KBM-7 (cell line): Measurements from ENCODE around the gene CAMK1D.

Experiments
- DNase-seq: peaks from one replicate; pipeline ENCODE4 v3.0.0-alpha.2; 2015
- in situ Hi-C: fragments of 300-500 bp; cut with MboI; formaldehyde crosslinking; loops from 2 replicates; pipeline ENCODE4 v1.14.3; 2020; ENCODE audit warnings: low sequenced_read_pairs, low pct_unique_long_range_greater_than_20kb, mixed read lengths

Gene CAMK1D

GRCh38 chr10:12769323-12770044 lies 420.1 kb downstream of the CAMK1D start:
- in situ Hi-C loops = no loop called here
- DNase-seq = no peak

DNA sequence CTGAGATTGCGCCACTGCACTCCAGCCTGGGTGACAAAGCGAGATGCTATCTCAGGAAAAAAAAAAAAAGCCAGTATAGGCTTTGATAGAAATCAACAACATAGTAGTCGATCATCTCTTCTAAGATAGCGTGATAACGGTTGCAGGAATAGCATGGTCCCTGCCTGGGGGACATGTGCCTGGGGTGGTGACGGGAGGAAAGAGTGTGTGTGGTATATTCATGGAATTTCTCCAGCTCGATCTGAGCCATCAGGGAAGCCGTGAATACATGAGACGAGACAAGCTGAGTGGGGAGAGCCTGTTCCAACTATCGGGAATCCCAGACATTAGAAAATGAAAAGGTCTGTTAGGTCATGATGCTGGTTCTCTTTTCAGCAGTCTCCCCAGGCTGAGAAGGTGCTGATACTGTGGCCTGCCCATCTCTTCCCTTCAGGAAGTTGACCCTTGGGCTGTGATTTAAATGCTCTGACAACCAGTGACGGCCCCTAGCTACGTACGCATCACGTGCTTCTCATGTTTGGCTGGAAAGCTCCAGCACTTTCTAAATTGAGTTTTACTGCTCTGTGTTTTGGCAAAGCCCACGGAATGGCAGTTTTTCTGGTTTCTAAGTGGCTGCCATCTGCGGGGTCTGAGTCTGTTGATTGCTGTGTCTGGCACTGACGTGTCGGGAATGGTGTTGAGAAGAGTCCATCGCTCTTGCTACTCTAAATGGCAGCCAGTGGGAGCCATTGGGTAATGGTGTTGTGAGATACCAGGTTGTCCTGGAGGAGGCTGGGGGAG lies 422.8 kb downstream of the CAMK1D start:
- DNase-seq = no peak
- in situ Hi-C loops = no loop called here

- no peak for DNase-seq
- in situ Hi-C loops = no loop called here
Observed at GRCh38 chr10:12772797-12773587, 423.6 kb downstream of the CAMK1D start.

GRCh38 chr10:12774204-12774894 lies 425.0 kb downstream of the CAMK1D start:
- in situ Hi-C loops = no loop called here
- DNase-seq = no peak

DNA sequence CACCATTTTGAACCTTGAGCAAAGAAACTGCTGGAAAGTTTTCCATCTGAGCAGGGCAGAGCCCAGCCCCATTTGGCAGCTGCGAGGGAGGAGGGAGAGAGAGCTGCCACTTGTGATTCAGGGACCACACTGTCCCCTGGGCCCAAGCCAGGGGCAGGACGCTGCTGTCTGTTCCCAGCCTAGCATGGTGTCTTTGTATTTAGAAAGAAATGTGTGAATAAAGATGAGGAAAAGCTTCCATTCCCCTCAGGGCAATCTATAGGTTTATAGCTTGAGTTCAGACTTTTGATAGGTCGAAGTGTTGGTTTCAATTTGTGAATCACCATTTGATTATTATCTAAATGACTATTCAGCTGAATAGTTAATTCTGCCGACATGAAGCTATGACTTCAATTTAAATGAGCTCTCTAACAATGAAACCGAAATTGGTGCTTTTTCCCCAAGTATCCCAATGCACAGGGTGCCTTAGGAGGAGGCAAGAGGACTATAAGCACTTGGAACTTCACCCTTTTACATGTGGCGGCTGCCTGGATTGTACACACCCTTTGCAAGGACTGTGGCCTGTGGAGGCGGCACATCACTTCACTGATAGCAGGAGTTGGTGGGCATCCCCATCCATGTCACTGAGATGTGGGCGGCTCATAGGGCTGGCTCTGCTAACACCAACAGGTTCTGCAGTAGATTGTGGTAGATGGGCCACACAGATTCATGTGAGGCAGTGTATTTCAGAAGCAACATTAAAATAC lies 428.7 kb downstream of the CAMK1D start:
- in situ Hi-C loops = no loop called here
- DNase-seq = no peak

DNA sequence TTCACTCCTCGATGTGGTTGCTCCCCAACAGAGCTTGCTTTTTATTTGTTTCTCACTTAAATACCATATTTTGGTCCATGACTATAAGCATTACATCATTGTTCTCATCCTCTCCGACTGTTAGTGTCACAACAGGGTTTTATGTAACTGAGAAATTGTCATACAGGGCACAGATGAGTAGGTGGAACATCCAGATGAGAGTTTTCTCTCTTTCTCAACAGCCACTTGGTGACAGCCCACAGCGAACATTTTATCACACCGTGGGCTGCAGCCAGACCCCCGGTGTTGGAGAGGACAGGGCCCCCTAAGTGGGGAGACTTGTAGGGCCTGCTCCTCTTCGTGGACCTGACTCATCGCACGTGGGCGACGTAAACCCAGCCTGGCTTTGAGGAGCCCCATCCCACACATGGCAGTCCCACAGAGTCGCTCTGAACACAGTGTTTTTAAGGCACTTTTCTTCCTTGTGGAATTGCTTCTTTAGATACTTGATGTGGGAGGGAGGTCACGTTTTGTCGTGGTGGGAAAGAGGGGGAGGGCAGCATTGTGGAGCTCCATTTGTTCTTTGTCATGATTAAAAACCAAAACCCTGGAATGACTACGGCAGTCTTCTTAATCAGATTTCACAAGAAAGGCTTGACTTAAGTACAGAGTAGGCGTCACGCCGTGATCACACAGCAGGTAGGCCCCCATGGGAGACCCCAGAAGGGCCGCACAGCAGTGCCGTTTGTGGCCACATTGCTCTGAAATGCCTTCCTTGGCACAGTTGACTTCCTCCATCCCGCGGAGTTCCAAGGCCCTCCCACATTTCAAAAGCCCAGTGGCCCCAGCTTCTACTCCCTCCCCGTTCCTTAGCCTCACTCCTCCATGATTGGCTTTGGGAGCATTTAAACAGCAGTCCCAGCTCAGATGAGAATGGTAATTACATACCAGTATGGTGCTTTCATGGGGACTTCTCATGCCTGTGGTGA lies 431.6 kb downstream of the CAMK1D start:
- in situ Hi-C loops = no loop called here
- DNase-seq = no peak

DNA sequence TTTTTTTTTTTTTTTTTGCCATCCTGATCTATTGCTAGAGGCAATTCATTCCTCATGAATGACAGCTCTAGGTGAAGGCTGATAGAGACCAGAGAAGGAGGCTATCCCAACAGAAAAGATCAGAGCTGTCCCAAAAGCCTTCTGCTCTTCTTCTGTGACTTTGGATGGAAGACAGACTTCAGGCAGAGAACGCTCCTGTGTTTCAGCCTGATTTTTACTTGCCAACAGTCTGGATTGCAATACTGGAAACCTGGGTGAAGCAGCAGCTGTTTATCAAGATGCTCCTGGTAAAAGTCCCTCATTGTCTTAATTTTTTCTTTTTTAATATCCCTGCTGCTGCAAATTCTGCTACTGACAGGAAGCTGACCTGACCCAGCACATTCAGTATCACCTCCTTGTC lies 432.6 kb downstream of the CAMK1D start:
- in situ Hi-C loops = no loop called here
- DNase-seq = no peak

DNA sequence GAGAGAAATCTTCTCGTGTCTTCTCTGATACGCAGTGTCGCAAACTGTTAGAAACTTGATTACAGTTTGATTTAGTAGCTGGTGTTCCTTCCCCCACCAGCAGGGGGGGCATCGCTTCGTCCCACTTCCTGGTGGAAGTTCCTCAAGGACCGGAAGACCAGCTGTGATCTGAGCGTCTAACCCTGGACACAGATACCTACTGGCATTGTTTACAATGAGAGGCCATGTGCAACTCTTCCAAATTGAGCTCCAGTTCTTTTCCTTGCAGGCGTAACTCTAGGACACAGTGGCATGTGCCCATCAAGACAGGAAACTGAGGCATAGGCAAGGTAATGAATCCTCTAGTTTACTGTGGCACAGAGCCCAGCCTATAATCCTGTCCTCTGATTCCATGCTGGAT lies 433.2 kb downstream of the CAMK1D start:
- peak; percentile 37 for DNase-seq
- in situ Hi-C loops = no loop called here

DNA sequence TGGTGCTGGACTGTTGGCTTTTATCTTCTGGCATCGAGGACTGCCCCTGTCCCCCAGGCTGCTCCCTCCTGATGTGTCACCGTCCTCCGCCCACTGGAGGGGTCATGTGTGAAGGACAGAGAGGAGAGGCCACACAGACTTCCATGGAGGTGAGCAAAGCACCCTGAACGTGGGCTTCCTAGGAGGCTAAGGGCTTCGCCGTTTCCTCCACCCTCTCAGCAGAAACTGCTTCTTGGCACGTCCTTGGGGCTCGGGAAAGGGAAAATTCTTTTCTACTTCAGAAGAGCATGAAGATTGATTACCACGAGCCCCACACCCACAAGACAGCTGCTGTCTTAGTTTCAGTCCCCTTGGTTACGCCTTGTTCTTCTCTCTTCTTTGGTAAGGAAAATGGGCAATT lies 433.9 kb downstream of the CAMK1D start:
- no peak for DNase-seq
- in situ Hi-C loops = no loop called here

DNA sequence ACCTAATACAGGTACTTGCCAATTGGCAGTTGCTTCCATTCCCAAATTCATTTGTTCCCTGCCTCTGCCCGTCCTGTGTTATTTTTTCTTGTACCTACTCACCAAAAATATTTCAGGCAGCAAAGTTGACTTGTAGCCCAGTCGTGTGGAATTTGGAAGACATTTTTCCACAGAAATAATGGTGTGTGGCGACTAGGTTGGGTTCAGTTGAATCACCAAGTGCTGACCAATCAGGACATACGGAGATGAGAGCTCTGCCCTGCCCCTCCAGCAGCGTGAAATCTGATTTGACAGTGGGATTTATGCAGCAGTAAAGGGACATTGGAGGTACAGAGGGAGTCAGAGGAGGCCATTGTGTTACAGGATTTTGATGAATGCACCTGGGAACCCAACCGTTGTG lies 435.3 kb downstream of the CAMK1D start:
- DNase-seq = no peak
- in situ Hi-C loops = no loop called here

DNA sequence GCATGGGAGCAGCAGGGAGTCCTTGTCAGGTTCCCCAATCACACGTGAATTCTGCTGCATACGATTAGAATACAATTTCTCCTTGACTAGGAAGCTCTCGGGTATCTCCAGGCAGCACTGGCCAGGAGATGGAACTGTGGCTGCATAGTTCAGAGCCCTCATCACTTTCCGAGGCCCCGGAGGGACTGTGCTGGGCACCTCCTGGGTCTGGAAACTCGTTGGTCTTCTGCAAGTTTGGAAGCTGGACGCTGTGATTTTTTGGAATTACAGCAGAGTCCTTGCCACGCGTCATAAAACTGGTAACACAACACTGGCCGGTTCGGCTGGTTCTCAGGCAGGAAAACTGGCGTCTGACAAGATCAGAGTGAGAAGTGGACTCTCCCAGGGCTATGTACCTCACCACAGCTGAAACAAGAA lies 436.1 kb downstream of the CAMK1D start:
- in situ Hi-C loops = no loop called here
- no peak for DNase-seq

- in situ Hi-C loops = no loop called here
- DNase-seq = no peak
Observed at GRCh38 chr10:12787297-12787696, 437.9 kb downstream of the CAMK1D start.

DNA sequence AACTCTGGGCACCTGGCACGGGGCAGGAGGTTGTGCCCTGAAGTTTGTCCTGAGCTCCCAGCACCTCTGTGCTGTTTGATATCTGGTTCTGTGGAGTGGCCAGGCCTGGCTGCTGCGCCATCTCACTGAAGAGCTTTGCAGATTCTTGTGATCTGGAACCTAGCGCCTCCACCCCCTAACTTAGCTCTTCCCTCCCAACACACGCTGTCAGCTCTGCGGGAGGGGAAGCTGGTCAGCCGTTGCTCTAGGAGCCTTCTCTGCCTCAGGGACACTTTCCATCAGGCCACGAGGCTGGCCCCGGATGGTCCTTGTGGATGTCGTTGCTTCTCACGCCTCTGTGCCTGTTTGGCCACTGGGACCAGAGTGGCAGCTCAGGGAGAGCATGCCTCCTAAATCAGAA lies 438.9 kb downstream of the CAMK1D start:
- no peak for DNase-seq
- in situ Hi-C loops = no loop called here

DNA sequence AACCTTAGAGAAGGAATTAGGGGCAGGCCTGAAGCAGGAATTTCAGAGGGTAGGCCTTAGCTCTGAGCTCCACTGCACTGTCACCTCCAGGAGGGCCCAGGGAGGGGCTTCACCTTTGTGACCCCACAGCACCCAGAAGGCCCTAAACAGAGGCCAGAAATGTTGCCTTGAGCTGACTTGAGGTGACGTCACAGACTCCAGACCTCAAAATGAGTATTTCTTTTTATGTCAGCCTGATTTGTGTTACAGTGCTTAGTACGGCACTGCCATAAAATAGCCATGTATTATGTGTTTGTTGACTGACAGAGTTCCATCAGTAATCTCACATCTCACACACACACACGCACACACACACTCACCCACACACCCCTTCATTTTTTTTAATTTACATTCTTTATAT lies 440.9 kb downstream of the CAMK1D start:
- DNase-seq = no peak
- in situ Hi-C loops = no loop called here

DNA sequence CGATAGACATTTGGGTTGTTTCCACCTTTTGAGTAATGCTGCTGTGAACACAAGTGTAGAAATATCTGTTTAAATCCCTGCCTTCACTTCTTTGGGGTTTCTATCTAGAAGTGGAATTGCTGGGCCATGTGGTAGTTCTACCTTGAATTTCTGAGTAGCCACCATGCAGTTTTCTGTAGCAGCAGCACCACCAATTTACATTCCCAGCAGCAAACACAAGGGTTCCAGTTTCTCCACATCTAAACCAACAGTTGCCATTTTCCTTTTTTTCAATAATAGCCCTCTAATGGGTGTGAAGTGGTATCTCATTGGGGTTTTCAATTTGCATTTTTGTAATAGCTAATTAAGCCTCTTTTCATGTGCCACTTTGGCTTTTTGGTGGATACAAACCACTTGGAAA lies 442.4 kb downstream of the CAMK1D start:
- DNase-seq = no peak
- in situ Hi-C loops = no loop called here

DNA sequence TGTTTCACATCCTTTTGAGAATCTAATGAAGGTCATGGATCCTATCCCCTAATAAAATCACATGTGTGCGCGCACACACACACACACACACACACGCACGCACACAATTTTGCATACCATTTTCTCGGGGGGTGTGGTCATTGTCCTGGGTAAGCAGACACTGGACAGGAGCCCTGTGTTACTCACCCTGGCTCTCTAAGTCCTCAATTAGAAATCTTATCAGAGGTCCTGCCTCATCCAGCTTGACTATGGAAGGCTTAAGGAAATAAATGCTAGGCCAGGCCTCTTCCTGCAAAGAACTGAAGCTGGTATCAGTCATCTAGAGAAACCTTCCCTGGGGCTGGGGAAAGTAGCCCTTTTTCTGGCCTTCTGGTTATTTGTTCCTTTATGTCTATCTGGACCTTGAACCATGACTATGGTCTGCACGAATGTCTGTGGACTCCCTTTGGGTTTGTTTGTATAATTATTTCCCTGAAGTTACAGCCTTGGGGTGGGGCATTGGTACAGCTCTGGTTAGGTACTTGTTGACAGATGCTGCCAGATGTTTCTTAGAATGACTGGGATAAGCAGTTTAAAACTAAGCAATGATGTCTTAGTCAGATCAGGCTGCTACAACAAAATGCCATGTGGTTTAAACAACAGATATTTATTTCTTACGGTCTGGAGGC lies 443.7 kb downstream of the CAMK1D start:
- in situ Hi-C loops = no loop called here
- no peak for DNase-seq
